Rectal smooth muscle tissue (tissue), 1 donor: ENCODE measurements around the gene TMEM258.

Experiments
- H3K27ac ChIP-seq: one replicate; pipeline ENCODE4 v1.7.0; 2013; ENCODE audit warnings: low read depth, low read length, inconsistent platforms
- H3K27me3 ChIP-seq: one replicate; pipeline ENCODE4 v1.7.0; 2013; ENCODE audit warnings: low read length; ENCODE audit not compliant: control insufficient read depth, insufficient read depth
- H3K36me3 ChIP-seq: one replicate; pipeline ENCODE4 v1.7.0; 2013; ENCODE audit warnings: low read length; ENCODE audit not compliant: control insufficient read depth, insufficient read depth
- H3K4me1 ChIP-seq: one replicate; pipeline ENCODE4 v1.7.0; 2013; ENCODE audit warnings: low read length; ENCODE audit not compliant: control insufficient read depth, insufficient read depth
- H3K4me3 ChIP-seq: one replicate; pipeline ENCODE4 v1.7.0; 2013; ENCODE audit warnings: low read length
- H3K9ac ChIP-seq: one replicate; pipeline ENCODE4 v1.7.0; 2013; ENCODE audit warnings: low read length

The TMEM258 gene

DNA sequence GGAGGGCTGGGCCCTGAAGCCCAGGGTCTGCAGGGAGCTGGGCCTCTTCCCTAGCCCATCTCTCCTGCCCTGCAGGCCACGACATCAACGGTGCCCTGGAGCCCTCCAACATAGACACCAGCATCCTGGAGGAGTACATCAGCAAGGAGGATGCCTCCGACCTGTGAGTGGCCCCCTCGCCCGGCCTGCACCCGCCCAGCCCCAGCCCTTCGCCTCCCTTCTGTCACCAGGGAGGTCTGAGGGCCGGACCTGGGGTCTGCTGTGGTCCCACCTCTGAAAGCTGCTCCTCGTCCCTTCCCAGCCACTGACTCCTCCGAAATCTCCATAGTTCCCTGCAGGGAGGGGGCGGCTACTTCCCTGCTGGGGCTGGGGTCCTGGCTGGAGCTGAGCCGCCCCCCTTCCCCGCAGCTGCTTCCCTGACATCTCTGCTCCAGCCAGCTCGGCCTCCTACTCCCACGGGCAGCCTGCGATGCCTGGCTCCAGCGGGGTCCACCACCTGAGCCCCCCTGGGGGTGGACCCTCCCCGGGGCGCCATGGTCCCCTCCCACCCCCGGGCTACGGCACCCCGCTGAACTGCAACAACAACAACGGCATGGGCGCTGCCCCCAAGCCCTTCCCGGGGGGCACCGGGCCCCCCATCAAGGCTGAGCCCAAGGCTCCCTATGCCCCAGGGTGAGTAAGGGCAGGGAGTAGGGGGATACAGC lies 26.7 kb downstream of the TMEM258 start:
- Histone ChIP-seq H3K9ac (no peak overlapping the region), H3K36me3 (no peaks in the 10 kb centered on the region), H3K4me1 (no peaks in the 10 kb centered on the region), H3K27ac (no peak overlapping the region), H3K27me3 (no peaks in the 10 kb centered on the region), H3K4me3 (no peak overlapping the region)

DNA sequence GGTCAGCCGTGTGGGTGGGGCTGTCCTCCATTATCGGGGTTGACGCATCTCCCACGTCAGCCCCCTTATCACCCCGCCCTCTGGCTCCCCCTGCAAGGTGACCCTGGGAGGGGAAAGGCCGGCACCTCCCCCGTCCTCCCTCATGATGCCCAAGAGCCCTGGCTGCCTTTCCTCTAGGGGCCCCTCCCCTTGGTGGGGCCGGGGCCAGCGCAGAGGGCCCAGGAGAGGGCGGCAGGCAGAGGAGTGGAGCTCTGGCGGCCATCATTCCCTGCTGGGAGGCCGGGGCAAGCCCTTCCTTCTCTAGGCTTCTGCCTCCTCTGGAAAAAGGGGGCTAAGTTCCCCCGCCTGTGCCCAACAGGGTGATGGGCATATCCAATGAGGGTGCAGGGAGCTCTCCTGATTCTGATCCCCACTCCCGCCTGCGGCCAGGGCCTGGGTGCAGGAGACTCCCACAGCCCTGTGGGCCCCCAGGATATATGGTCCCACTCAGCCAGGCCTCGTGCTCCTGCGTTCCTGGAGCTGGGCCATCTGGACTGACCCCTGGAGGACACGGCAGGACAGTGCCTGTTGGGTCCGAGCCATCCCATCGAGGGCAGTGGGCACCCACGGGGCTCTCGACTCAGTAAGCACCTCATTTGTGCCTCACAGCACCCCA lies 27.7 kb downstream of the TMEM258 start:
- Histone ChIP-seq H3K27me3 (no peaks in the 10 kb centered on the region), H3K36me3 (no peaks in the 10 kb centered on the region)

DNA sequence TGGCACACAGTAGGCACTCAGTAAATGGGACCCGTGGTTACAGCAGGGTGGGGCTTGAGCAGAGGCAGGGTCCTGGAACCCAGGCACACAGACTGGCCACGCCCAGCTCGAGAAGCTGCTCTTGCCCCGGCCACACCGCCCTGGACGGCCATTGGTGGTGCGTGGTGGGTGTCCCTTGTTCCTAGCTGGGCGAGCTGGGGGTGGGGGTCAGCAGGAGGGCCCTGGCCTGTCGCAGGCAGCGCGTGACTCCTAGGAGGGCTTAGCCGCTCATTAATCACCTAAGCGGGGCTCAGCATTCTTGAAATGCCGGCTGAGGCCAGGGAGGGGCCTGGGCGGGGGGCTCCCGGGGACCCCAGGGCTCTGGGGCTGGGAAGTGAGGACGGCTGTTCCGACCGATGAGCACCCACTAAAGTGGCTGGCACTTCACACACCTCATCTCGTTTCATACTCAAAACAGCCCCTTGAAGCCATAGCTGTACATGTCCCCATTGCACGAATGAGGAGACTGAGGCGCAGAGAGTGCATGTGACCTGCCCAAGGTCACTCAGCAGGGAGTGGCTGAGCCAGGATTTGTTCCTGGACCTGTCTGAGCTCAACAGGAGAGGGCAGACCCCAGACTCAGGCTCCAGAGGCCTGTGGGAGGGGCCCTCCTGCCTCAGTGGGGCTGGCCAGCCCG lies 28.3 kb downstream of the TMEM258 start:
- Histone ChIP-seq H3K27me3 (no peaks in the 10 kb centered on the region), H3K9ac (no peak overlapping the region), H3K27ac (no peak overlapping the region), H3K36me3 (no peaks in the 10 kb centered on the region), H3K4me1 (no peaks in the 10 kb centered on the region), H3K4me3 (no peak overlapping the region)

More for the DNA sequence above, 27.7 kb downstream of the TMEM258 start:
- Histone ChIP-seq H3K4me1 (no peaks in the 10 kb centered on the region), H3K9ac (no peak overlapping the region), H3K27ac (no peak overlapping the region), H3K4me3 (no peak overlapping the region)

DNA sequence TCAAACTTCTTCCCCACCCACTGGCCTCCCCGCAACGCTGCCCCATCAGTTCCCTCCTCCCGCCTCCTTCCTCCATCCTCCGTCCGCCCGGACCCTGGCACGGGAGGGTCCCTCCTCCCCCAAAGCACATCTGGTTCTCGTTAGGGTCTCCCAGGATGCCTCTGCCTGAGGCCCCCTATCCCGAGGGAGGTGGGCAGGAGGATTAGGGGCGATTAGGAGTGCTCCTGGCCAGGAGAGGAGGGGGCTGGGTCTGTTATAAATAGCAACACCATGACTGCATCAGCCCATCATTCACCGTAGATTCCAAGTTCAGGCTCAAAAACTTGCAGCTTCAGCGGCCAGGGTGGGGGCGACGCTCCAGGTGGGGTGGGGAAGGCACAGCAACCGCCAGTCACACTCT lies 29.6 kb downstream of the TMEM258 start:
- Histone ChIP-seq H3K4me3 (no peak overlapping the region), H3K4me1 (no peaks in the 10 kb centered on the region), H3K27ac (no peak overlapping the region), H3K36me3 (no peaks in the 10 kb centered on the region), H3K27me3 (peaks cover 3% of the 10 kb centered on the region), H3K9ac (no peak overlapping the region)

DNA sequence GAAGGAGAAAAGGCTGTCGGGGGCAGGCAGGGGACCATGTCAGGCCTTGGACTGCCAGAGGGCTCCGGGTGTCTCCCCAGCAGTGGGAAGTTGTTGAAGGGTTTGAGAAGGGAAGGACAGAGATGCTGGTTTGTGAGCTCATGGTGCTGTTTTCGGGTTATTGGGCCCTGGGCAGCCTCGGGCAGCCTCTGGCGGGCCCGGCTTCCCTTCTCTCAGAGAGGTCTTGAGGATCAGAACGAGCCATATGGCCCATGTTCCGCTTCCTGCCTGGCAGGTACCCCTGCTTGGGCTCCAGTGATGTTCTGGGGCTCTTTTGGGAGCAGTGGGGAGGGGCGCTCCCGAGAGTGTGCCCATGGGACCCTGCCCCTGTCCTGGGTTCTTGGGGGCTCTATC lies 30.2 kb downstream of the TMEM258 start:
- Histone ChIP-seq H3K4me3 (no peak overlapping the region), H3K27me3 (peaks cover 3% of the 10 kb centered on the region), H3K9ac (no peak overlapping the region), H3K27ac (no peak overlapping the region), H3K36me3 (no peaks in the 10 kb centered on the region), H3K4me1 (no peaks in the 10 kb centered on the region)

DNA sequence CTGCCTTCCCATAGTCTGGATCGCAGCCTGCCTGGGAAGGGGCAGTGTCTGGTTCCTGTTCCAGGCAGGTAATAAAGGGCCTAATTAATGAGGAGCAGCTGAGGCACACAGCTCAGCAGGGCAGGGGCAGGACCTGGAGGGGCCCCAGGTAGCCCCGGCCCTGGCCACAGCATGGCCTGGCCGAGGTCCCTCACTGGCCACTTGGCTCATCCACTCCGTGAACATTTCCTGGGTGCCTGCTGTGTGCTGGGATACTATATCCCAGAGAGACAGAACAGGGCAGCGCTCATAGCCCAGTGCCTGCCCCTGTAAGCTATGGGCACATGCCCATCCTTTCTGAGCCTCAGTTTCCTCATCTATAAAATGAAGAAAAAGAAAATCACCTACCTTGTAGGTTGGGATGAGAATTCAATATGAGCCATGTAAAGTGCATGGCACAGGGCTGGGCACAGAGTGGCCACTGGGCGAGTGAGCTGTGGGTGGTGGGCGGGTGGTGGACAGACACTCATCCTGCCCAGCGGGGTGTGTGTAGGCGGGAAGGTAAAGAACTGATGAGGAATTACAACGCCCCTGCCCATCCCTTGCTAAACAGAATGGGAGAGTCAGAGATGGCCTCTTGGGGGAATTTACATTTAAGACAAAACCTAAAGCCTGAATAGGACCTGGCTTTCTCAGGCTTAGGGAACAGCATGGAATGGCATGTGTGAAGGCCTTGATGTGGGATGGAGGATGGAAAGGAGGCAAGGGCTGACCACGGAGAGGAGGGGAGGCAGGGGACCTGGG lies 30.8 kb downstream of the TMEM258 start:
- Histone ChIP-seq H3K36me3 (no peaks in the 10 kb centered on the region), H3K27me3 (peaks cover 3% of the 10 kb centered on the region)

DNA sequence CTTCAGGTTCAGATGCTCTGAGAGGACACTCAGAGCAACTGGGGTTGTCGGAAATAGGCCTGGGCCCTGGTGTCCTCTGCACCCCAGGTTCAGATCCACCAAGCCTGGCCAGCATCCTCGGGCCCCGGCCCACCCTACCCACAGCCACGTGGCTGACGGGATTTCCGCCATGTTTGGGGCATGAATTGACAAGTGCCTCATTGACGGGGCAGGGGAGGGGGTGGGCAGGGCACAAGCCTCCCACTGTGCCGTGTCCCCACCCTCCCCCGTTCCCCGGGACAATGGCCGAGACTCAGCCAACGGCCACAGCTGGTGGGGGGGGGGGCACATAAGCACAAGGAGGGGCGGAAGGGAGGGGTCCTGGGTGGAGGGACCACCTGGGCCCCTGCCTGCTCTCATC lies 31.5 kb downstream of the TMEM258 start:
- no peak overlapping the region for H3K9ac ChIP-seq

More for the DNA sequence above, 30.8 kb downstream of the TMEM258 start:
- H3K9ac ChIP-seq = no peak overlapping the region
- H3K27ac ChIP-seq = no peak overlapping the region
- no peak overlapping the region for H3K4me3 ChIP-seq
- H3K4me1 ChIP-seq = no peaks in the 10 kb centered on the region

DNA sequence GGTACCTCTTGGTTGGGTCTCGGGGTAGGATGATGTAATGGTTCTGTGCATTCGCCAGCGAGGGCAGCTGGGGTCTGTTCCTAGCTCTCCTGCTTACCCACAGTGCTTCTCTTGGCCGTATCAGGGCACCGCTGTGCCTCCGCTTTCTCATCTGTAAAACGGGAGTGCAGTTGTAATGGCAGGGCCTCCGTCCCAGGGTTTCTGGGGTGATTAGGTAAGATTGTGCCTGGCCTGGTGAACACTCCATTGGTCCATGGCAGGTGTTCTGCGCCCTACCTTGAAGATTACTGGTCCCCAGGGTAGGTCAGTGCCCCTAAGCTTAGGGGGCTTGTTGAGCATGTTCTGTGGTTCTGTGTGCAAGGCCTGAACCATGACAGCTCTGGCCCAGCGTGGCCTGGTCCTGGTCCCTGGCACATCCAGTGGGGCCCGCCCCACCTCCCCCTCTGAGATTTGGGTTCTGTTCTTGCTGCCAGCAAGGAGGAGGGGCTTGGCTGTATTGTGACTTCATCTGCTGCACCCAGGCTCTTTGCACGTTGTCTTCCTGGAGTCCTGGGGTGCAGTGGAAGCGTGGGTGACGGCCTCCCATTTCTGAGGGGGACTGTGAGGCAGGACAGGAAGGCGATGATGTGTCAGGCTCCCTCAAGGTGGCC lies 35.1 kb downstream of the TMEM258 start:
- H3K27me3 ChIP-seq = peaks cover 9% of the 10 kb centered on the region
- no peak overlapping the region for H3K27ac ChIP-seq
- no peaks in the 10 kb centered on the region for H3K4me1 ChIP-seq
- H3K36me3 ChIP-seq = no peaks in the 10 kb centered on the region
- H3K4me3 ChIP-seq = no peak overlapping the region
- no peak overlapping the region for H3K9ac ChIP-seq

More for the DNA sequence above, 31.5 kb downstream of the TMEM258 start:
- H3K27me3 ChIP-seq = peaks cover 3% of the 10 kb centered on the region
- no peaks in the 10 kb centered on the region for H3K4me1 ChIP-seq
- no peak overlapping the region for H3K27ac ChIP-seq
- H3K4me3 ChIP-seq = no peak overlapping the region
- no peaks in the 10 kb centered on the region for H3K36me3 ChIP-seq

DNA sequence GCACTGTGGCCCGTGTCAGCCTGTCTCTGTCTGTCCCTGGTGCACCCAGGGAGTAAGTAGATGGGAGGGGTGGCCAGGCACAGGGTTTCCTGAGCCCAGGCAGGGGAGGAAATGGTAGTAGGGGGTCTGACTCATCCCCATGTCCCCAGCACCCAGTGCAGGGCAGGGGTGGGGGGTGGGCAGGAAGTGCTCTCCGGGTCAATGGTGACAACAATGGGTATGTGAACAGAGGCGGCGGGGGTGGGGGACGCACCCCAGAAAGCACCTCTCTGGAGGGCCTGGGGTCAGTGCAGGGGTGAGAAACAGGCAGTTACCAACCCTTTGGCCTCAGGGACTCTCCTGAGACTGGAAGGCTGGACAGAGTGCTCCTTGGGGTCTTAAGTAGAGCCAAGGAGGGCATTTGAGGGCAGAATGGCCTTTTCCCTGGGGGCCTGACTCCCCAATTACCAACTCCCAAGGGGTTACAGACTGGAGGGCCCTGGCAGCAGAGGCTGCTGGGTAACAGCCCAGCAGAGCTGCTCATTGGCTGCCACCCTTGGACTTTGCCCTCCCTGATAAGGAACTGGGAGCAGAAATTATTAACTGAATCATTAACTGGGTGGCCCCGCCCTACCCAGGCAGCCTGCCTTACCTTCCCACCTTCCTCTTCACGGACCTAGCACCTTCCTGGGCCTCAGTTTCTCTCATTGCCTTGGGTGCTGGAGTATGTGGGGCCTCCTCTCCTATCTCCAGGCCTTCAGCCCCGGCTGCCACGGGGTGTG lies 35.8 kb downstream of the TMEM258 start:
- Histone ChIP-seq H3K27ac (no peak overlapping the region), H3K4me3 (no peak overlapping the region), H3K9ac (no peak overlapping the region), H3K36me3 (no peaks in the 10 kb centered on the region), H3K4me1 (no peaks in the 10 kb centered on the region), H3K27me3 (peaks cover 9% of the 10 kb centered on the region)

DNA sequence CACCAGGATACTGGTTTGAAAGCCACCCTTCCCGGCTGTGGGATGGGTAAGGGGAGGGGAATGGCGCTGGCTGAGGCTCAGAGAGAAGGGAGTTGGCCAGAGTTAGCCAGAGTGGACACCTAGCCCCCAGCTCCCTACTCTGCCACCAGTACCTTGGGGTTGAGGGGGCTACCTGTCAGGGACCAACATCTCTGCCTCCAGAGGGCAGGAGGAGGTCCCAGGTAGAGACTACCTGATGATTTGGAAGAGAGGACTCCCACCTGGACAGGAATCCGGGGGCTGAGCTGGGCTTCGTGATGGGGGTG lies 36.3 kb downstream of the TMEM258 start:
- Histone ChIP-seq H3K27ac (no peak overlapping the region), H3K4me3 (no peak overlapping the region), H3K9ac (no peak overlapping the region), H3K27me3 (peaks cover 9% of the 10 kb centered on the region), H3K4me1 (no peaks in the 10 kb centered on the region), H3K36me3 (no peaks in the 10 kb centered on the region)

DNA sequence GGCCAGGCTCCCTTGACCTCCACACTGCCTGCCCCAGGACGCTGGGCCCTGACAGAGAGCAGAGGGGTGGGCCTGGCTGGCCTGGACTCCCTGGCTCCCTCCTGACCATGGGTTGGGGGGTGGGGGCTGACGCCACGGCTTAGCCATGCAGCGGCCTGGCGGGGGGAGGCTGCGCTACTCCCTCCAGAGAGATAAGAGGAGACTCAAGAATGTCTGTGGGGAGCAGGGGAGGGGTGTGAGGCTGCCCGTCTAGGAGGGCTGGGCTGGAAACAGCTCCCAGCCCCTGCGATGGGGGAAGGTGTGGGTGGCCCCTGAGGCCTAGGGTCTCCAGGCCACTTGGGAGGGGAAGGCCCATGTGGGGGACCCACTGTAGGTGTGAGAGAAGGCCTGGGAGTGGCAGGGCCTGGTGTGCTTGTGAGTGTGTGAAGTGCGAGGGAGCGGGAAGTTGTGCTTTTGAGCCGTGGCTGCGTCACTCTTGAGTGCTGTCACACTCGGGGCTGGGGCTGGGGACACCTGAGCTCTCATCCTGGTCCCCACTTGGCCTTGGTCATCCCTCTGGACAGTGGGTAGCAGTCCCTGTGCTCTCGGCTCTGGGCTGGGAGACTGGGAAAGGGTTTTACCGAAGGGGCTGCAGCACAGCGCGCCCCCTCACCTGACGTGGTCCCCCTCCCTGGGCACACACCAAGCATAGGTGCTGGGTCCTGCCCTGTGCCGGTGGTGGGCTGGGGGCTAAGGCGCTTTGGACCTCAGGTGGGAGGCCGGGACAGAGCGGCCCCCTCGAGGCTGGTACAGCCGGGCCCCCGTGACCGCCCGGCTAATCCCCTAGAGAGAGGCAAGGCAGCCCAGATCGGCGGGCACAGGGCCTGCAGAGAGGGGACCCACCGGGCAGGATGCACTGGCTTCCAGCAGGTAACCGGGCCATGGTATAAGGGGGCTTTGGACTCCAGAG lies 37.6 kb downstream of the TMEM258 start:
- Histone ChIP-seq H3K4me3 (no peak overlapping the region), H3K27ac (no peak overlapping the region), H3K27me3 (peaks cover 9% of the 10 kb centered on the region), H3K4me1 (no peaks in the 10 kb centered on the region), H3K36me3 (no peaks in the 10 kb centered on the region), H3K9ac (no peak overlapping the region)
